Measurements from ENCODE around the gene FOXO1.

DNA sequence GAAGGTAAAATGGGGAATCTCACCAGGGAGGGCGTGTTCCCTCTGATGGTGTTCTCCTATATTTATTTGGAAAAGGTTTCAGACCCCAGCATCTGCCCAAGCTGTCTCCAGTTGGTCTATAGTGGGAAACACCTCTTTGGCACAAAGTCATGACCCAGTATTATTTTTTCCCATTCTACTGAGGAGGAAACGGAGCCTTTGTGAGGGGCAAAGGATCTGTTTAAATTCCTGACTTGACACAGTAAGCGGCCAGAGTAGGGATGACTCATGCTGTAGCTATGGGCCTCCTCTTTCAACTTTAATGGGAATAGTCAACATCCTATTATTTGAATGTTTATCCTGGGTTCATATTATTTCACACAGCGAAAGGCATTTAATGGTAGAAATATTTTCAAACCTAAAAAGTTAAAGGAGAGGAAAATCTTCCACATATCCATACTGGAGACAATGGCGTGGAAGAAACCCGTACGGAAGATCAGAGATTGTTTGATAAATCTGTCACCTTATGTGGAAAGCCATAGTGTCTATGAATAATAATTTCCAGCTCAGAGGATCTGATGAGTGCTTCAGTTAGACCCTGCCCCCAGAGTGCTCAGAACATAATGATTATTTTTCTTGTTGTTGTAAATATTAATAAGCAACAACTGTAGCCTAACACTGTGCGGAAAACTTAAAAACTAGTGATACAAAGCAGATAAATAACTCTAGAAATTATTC lies 126.0 kb downstream of the FOXO1 start:
- TF ChIP-seq, protein P1, sequence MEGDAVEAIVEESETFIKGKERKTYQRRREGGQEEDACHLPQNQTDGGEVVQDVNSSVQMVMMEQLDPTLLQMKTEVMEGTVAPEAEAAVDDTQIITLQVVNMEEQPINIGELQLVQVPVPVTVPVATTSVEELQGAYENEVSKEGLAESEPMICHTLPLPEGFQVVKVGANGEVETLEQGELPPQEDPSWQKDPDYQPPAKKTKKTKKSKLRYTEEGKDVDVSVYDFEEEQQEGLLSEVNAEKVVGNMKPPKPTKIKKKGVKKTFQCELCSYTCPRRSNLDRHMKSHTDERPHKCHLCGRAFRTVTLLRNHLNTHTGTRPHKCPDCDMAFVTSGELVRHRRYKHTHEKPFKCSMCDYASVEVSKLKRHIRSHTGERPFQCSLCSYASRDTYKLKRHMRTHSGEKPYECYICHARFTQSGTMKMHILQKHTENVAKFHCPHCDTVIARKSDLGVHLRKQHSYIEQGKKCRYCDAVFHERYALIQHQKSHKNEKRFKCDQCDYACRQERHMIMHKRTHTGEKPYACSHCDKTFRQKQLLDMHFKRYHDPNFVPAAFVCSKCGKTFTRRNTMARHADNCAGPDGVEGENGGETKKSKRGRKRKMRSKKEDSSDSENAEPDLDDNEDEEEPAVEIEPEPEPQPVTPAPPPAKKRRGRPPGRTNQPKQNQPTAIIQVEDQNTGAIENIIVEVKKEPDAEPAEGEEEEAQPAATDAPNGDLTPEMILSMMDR (IDR thresholded peaks at IDR 0.05 in 4 of 5, conservative IDR thresholded peaks at IDR 0.05 in 1 of 5): no peak
- TF ChIP-seq POLR2A (IDR thresholded peaks at IDR 0.05): no peak

All from gastrocnemius medialis (tissue), 4 donors.